GM21447 (cell line): ENCODE data around the gene NTN1.

Experiments
- ATAC-seq: cut with Tn5 transposase; IDR thresholded peaks from one replicate; pipeline ENCODE4 v1.9.1; 2021; ENCODE audit not compliant: unreplicated experiment

Gene NTN1

DNA sequence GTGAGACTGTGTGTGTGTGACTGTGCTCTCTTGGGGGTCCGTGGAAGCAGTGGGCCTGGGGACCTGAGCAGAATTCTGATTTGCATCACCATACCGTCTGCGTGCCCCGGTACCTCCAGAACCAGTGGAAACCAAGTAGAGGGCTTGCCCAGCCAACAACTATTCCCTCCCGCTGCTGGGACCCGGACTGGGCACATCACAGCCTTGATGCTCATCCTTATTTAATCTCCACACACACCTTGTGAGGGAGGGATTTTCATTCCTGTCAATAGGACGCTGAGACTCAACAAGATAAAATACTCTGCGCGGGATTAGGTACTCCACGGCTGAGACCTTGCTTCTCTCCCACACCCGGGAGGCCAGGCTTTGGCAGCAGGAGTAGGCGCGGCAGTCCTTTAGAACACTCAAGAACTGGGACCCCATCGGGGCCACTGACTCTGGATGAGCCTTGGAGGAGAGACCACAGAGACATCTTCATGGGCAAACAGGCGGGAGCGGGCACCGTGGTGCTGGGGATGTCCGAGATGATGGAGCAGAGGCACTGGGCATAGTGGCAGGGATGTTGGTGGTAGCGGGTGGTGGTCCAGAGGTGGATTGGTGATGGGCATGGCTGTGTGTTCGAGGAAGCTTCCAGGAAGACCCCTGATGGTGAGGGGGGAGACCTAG, 208.0 kb downstream of the NTN1 start:
- ATAC-seq, result no peak

DNA sequence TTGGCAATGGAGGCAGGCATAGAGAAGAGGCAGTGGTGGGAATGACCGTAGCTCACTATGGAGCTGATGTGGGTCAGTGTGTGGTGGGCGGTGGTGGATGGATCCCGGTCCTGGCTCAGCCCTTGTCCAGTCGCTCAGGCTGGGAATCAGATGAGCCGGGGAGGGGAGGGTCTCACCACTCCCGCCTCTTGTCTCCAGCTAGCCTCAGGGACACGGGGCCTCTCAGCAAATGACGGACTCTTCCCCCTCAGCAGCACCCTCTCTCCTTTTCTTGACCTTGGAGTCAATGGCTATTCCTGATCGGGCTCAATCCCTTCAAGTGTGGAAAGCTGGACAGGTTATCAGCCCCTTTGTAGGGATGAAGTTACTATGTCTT, 208.5 kb downstream of the NTN1 start:
- ATAC-seq, result no peak

DNA sequence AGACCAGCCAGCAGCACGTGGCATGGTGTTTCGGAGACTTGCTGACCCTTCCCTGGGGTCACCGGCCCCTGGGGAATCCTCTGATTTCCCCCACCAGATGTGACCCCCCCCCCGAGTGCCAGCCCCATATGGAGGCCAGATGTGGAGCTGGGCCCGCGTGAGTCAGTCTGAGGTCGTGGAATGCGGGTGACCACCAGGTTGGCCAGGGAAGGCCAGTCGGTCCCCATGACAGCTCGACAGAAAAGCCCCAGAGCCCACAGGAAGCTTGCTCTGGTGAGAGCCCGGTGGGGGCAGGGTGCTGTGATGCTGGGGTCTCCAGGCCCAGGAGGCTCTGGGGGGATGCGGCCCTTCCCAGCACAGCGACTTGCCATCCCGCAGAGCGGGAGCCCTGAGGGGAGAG, 209.0 kb downstream of the NTN1 start:
- ATAC-seq, result no peak

- no peak for ATAC-seq
Observed at GRCh38 chr17:9230861-9231260, 209.6 kb downstream of the NTN1 start.

GRCh38 chr17:9231449-9232154, 210.3 kb downstream of the NTN1 start:
- no peak for ATAC-seq

- ATAC-seq, result no peak
Observed at GRCh38 chr17:9232155-9232475, 210.8 kb downstream of the NTN1 start.

- no peak for ATAC-seq
Observed at GRCh38 chr17:9232591-9233270, 211.4 kb downstream of the NTN1 start.

- no peak for ATAC-seq
Observed at GRCh38 chr17:9233271-9233599, 211.9 kb downstream of the NTN1 start.

DNA sequence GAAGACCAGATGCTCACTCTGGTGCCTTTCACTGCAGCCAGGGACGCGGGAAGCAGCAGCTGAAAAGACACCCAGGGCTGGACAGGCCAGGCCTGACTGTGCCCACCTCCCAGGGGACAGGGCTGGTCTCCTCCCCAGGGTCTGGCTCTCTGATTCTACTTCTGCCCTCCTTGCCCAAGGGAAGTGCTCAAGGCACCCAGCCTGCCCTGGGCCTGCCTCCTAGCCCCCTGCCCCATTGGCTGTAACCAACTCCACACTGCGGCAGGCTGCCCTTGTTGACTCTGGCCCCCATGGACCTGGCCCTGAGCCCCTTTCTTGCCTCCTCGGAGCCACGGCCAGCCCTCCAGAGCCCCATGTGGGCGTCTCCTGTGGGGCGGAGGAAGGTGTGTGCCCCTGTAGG, 212.5 kb downstream of the NTN1 start:
- ATAC-seq, result no peak

DNA sequence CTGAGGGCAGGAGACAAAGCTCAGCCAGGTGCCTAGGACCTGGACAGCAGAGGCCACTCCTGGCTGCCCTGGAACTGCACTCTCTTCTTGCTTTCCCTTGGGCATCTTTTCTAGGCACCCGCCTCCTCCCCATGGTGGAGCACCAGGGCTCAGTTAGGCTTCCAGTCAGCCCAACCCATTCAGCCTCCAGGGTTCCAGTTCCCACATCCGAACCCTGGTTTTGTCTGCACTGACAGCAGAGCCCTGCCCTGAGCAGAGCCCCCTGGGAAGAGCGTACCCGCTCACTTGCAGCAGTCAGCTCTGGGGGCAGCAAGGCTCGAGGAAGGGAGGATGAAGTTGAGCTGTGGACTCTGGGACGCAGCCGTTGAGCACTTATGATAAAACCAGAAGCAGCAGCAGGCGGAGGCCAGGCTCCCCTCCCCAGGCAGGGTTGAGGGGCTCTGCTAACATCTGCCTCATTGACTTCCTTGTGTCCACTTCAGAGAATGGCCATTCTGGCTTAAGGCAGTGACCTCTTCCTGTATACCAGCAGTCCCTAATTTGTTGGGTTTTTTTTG, 213.2 kb downstream of the NTN1 start:
- ATAC-seq, result no peak

DNA sequence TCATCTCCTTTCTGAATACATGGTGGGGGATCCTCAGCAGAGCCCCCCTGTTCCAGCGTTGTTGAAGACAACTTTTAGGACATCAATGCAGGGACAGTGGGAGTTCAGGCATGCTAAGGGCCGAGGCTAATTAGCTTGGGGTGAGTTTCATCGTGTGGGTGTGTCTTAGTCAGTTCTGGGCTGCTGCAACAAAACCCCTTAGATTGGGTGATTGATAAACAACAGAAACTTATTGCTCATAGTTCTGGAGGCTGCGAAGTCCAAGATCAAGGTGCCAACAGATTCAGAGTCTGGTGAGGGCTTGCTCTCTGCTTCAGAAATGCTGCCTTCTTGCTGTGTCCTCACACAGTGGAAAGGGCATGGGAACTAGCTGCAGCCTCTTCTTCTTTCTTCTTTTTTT, 214.0 kb downstream of the NTN1 start:
- ATAC-seq, result no peak

- no peak for ATAC-seq
Observed at GRCh38 chr17:9236286-9237052, 215.2 kb downstream of the NTN1 start.

DNA sequence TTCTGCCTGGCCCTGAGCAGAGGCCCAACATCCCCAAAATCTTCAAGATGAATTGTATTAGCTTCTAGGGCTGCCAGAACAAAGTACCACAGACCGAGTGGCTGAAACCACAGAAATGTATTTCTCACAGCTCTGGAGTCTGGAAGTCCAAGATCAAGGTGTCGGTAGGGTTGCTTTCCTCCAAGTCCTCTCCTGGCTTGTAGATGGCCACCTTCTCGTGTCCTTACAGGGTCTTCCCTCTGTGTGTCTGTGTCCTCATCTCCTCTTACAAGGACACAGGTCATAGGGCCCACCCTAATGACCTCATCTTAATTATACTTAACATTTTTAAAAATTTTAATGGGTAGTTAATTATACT, 215.7 kb downstream of the NTN1 start:
- ATAC-seq, result no peak

DNA sequence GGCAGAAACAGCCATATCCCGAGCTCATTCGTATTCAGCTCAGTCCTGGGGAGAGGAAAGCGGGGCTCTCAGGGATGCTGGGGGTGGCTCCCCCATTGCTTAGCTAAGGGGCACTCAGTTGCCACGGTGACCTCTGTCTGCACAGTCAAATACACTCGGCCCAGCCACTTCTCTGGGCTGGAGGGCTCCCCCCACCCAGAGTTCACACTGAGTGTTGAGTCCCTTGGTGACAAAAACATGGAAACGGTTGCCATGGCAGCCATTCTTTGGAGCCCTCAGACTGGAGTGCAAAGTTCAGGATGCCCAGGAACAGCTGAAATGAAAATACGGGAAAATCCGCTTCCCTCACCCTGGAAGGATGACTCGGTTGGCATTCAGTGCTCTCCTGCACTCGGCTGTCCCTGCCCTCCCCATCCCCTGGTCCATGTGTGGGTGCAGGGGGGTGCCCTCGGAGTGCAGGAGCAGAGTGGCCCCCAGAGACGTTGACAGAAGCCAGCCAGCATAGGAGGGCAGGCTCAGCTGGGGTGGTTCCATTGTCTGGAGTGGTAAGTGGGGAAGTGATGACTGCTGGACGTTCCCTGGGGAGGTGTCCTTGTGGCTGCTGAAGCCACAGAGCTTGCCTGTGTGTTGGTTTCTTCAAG, 216.5 kb downstream of the NTN1 start:
- ATAC-seq, result no peak

DNA sequence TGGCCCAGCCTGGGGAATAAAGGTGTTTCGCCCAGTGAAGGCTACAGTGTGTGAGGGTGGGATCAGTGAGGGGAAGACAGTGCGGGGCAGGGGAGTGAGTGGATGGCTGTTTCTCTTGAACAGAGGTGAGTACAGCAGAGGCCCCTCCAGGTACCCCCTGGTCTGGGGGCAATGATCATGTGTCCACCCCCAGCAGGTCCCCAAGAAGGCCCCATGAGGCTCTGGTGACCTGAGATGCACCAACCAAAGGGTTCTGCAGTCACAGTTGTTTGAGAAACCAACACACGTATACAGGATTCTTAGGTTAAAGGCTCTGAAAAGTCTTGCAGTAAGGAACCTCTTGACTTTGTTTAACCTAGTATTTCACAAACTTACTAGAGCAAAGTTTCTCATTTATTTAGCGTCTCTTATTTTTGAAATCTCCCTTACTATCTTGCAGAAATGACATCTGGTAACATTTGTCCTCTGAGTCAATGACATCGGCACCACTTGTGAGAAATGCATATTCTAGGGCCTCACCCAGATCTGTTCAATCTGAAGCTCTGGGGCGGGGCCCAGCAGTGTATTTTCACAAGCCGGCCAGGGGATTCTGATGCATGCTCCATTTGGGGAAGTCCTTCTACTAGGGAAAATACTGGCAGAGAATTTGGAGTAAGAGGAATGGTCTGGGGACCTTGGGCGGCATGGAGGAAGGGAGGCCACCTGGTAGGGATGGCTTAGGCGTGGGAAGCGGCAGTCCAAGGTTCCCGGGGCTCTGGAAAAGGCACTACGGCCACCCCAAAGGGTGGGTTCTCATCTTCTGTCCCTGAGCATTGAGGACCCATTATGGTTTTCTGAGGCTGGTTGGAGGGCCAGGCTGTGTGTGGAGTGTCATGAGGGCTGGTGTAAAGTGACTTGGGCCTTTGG, 217.3 kb downstream of the NTN1 start:
- ATAC-seq, result no peak

GRCh38 chr17:9239246-9239792, 218.0 kb downstream of the NTN1 start:
- peak; percentile 9 for ATAC-seq

- peak; percentile 48 for ATAC-seq
Observed at GRCh38 chr17:9239793-9240658, 218.7 kb downstream of the NTN1 start.

DNA sequence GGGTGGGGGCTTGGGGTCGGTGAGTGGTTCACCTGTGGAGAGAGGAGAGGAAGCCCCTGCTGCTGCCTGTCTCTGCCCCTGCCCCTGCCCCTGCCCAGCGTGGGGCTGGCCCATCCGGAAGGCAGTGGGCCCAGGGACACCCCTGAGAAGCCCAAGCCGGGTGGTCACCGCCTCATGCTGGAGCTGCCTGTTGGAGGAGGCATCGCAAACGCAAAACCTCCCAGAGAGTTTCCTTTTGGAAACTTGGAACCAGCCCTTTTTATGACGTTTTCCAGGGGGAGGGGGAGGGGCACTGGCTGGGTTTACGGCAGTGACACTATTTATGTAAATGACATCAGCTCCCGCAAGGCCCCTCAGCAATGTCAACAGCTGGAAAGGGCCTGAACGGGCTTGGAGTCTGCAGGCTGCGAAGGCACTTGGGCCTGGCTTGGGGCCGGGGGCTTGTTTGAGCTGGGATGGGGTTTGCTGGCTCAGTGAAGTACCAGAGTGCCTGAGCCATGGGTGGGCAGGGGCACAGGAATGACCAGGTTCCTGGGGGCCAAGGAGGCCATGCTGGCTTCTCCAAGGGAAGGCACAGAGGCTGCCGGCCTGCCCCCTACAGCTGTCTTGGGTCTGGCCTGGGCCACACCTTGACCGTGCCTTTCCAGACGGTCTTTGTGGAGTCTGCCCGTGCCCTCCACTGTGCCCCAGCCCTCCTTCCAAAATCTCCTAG, 219.5 kb downstream of the NTN1 start:
- ATAC-seq, result no peak
